HG02840 (cell line): Measurements from ENCODE around the gene CH25H.

Source experiments
- ATAC-seq: cut with Tn5 transposase; IDR thresholded peaks from one replicate; pipeline ENCODE4 v1.9.1; 2021; ENCODE audit warnings: mild to moderate bottlenecking, moderate library complexity, moderate number of reproducible peaks; ENCODE audit not compliant: unreplicated experiment, low FRiP score

The CH25H gene

DNA sequence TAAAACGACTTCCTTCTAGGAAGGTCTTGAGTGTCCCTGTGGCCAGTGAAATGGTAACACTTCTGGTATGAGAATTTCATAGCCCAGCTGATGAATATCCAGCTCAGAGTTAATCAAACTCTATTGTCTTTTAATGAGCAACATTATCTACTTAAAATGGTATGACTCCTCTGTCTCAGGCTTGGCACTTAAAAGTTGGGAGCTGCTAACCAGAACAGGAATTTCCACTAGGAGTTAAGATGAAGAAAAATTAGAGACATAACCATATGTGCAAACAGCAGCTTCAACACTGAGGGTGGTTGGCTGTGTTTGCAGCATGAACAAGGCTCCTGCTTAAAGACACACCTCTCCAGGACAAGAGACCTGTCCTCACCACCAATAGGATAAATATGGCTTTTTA lies 46.8 kb downstream of the CH25H start:
- no peak for ATAC-seq

- ATAC-seq: no peak
These were observed 47.4 kb downstream of the CH25H start for GRCh38 chr10:89159761-89160160.

GRCh38 chr10:89159316-89159715 lies 47.8 kb downstream of the CH25H start:
- no peak for ATAC-seq

DNA sequence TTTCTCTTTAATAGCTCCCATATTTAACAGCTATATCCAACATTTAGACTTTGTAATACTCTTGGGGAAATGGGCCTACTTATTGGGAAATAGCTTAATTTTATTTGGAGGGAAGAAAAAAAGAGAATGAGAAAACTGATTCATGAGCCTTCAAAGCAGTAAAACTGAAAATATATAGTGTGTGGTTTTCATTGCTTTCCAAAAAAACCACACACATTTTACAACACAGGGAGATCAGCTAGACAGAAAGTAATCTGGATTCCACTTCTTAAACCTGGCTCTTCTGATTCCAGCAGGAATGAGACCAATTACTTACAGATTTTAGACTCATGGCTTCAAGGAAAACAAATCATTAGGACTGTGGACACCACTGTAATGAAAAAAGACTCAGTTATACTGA lies 48.7 kb downstream of the CH25H start:
- ATAC-seq: no peak

GRCh38 chr10:89156161-89156835 lies 50.8 kb downstream of the CH25H start:
- ATAC-seq: no peak
